Ascending aorta (tissue), 2 donors: ENCODE data around the gene ICA1L. TPM values are rescaled to one million over a fixed set of nuclear protein-coding genes. Genes with fewer than 3 reads are reported as not detected.

Experiments used
- DNase-seq, 2 donors: peaks; one replicate each; pipeline ENCODE4 v3.0.0-alpha.2; 2019; ENCODE audit warnings: low spot score in 2 of 2
- H3K27ac ChIP-seq, 2 donors: fragments of 200-600 bp; sonication (generic); one replicate each; pipeline ENCODE4 v1.5.1; 2016 to 2017; ENCODE audit warnings: mild to moderate bottlenecking in 1 of 2
- H3K27me3 ChIP-seq: fragments of 200-600 bp; sonication (generic); one replicate; pipeline ENCODE4 v1.5.1; 2017
- H3K36me3 ChIP-seq, 2 donors: fragments of 200-600 bp; sonication (generic); one replicate each; pipeline ENCODE4 v1.5.1; 2016
- H3K4me1 ChIP-seq, 2 donors: fragments of 200-600 bp; sonication (generic); one replicate each; pipeline ENCODE4 v1.5.1; 2016 to 2017; ENCODE audit warnings: mild to moderate bottlenecking in 1 of 2
- H3K4me3 ChIP-seq, 2 donors: fragments of 200-600 bp; sonication (generic); one replicate each; pipeline ENCODE4 v1.5.1; 2016 to 2017; ENCODE audit warnings: mild to moderate bottlenecking in 1 of 2
- H3K9me3 ChIP-seq, 2 donors: fragments of 200-600 bp; sonication (generic); one replicate each; pipeline ENCODE4 v1.5.1; 2016
- intact Hi-C: fragments of 100-400 bp; cut with DNase I; formaldehyde crosslinking; loops from one replicate; pipeline ENCODE4 v1.15.1; 2023
- total RNA-seq: library from RNA; depleted of rRNA; stranded (reverse); fragments of >200 nt; gene quantifications from one replicate; pipeline ENCODE4 v1.1.0, GENCODE V29; 2016
- TF ChIP-seq, protein P1 (sequence below), 3 experiments: fragments of 200-600 bp in 2 of 3; fragments of 450-650 bp in 1 of 3; sonication (generic) in 2 of 3; IDR thresholded peaks; one replicate each; pipeline ENCODE4 v1.5.1; 2016 to 2019; ENCODE audit warnings: antibody characterized with exemption in 3 of 3, mild to moderate bottlenecking in 1 of 3, moderate library complexity in 1 of 3

Gene ICA1L
- total RNA-seq, 1 donor from 2014 or later, result 0.43 TPM

DNA sequence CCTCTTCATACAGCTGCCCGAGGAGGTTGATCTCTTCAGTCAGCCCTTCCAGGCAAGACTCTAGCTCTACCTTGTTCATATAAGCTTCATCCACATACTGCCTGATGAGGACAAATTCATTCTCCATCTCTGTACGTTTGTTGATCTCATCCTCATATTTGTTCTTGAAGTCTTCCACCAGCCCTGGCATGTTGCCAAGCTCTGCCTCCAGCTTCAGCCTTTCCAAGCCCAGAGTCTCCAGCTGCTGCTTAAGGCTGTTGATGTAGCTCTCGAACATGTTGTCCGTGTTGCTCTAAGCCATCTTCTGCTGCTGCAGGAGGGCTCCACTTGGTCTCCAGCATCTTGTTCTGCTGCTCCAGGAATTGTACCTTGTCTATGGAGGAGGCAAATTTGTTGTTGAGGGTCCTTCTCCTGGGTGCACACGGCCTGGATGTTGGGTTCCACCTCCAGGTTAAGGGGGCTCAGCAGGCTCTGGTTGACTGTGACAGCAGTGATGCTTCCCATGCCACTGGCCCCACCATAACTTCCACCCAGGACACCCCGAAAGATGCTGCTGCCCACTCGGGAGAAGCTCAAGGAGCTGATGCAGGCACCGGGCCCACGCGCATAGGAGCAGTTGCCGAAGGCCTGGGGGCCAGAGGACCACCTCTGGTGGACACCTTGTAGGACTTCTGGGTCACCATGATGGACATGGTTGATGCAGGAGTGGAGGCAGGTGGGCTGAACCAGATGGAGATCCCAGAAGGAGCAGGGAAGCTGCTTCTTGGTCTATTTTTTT lies 30.3 kb downstream of the ICA1L start:
- TF ChIP-seq, protein P1, sequence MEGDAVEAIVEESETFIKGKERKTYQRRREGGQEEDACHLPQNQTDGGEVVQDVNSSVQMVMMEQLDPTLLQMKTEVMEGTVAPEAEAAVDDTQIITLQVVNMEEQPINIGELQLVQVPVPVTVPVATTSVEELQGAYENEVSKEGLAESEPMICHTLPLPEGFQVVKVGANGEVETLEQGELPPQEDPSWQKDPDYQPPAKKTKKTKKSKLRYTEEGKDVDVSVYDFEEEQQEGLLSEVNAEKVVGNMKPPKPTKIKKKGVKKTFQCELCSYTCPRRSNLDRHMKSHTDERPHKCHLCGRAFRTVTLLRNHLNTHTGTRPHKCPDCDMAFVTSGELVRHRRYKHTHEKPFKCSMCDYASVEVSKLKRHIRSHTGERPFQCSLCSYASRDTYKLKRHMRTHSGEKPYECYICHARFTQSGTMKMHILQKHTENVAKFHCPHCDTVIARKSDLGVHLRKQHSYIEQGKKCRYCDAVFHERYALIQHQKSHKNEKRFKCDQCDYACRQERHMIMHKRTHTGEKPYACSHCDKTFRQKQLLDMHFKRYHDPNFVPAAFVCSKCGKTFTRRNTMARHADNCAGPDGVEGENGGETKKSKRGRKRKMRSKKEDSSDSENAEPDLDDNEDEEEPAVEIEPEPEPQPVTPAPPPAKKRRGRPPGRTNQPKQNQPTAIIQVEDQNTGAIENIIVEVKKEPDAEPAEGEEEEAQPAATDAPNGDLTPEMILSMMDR (IDR thresholded peaks at IDR 0.05), result no peak
- intact Hi-C loops, result no loop called here
- no peaks in the 10 kb centered on the region for H3K36me3 ChIP-seq
- DNase-seq, result no peak
- H3K9me3 ChIP-seq, result peaks cover 9 to 14% of the 10 kb centered on the region in 2 donors
- H3K4me1 ChIP-seq, result no peaks in the 10 kb centered on the region
- H3K4me3 ChIP-seq, result no peak overlapping the region
- no peaks in the 10 kb centered on the region for H3K27me3 ChIP-seq
- no peak overlapping the region for H3K27ac ChIP-seq

DNA sequence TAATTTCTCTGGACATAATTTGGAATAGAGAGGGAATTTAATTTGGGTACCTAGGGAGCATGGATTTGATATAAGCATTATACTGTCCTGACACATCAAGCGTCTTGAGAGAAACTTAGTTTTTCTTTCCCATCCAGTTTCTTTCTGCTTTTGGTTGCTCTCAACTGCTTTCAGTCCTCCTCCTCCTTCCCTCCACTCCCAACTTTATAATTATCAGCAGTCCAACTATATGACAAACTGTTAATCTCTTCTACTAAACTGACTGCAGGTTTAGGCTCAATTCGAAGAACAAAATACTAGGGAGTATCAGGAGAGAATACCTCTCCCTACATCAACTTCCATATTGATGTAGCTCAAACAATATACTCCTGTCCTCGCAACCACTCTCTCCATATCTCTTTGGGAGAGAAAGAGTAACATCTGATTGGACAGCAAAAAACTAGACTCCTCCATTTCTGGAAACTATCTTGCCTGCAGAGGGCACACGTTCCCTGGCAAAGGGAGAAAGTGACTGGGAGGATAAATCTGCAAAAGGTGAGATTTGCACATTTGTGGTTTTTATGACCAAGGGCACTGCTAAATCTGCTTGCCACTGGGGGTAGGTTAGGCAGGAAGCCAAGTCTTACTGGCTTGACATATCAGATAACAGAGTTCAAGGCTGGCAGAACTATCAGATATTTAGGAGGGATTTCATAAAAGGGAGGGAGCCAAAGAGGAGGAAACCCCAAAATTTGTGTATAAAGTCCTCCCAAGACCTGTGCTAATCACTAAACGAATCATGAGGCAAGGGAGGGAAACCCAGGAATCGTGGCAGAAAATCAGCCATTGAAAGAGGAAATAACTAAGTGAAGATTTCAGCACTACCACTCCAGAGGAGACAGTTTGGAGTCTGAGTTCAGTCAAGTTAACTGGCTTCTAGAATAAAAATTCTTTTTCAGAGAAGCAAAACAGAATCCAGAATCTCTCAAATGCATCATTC lies 40.0 kb downstream of the ICA1L start:
- intact Hi-C loops, result no loop called here
- DNase-seq, result no peak

DNA sequence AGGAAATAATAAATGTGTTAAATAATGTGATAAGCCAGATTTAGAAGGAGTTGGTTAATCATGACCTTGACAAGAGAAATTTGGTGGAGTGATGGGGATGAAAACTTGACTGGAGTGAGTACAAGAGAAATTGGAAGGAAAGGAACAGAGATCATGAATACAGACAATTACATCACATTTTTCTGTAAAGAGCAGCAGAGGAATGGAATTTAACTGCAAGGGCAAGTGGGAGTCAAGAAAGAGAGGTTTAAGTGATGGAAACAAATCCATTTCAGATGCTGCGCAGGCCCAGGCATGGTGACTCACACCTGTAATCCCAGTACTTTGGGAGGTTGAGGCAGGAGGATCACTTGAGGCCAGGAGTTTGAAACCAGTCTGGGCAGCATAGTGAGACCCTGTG lies 46.7 kb downstream of the ICA1L start:
- Histone ChIP-seq H3K27ac (no peak overlapping the region), H3K9me3 (no peaks in the 10 kb centered on the region), H3K27me3 (no peaks in the 10 kb centered on the region), H3K4me3 (no peak overlapping the region), H3K4me1 (no peaks in the 10 kb centered on the region), H3K36me3 (no peaks in the 10 kb centered on the region)
- TF ChIP-seq, protein P1 (IDR thresholded peaks at IDR 0.05), result no peak
- DNase-seq, result no peak
- intact Hi-C loops, result no loop called here

More for the DNA sequence above, 40.0 kb downstream of the ICA1L start:
- Histone ChIP-seq H3K9me3 (no peaks in the 10 kb centered on the region), H3K36me3 (no peaks in the 10 kb centered on the region), H3K27ac (no peak overlapping the region), H3K4me1 (peaks cover 0 to 3% of the 10 kb centered on the region in 2 donors), H3K27me3 (no peaks in the 10 kb centered on the region), H3K4me3 (no peak overlapping the region)
- TF ChIP-seq, protein P1 (IDR thresholded peaks at IDR 0.05), result peak; percentile 39 to 63 (median 40)

DNA sequence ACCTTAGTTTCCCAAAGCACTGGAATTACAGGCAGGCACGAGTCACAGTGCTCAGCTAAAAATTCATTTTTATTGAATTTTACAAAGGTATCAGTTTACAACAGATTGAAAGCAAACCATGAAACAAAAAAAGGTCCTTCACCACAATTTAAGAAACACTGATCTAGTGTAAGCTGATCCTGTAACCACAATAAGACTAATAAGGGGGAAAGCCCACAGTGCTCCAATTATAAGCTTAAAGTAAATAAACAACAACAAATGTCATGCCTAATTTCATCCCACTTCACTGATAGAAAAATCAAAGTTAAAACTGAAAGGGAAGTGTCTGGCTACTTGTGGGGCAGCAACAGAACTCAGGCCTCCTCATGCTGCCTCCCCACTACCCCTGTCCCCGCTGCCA lies 49.2 kb downstream of the ICA1L start:
- Histone ChIP-seq H3K4me1 (no peaks in the 10 kb centered on the region), H3K4me3 (no peak overlapping the region), H3K27me3 (no peaks in the 10 kb centered on the region), H3K36me3 (no peaks in the 10 kb centered on the region), H3K27ac (no peak overlapping the region), H3K9me3 (no peaks in the 10 kb centered on the region)
- intact Hi-C loops, result no loop called here
- no peak for DNase-seq
- TF ChIP-seq, protein P1 (IDR thresholded peaks at IDR 0.05), result no peak

DNA sequence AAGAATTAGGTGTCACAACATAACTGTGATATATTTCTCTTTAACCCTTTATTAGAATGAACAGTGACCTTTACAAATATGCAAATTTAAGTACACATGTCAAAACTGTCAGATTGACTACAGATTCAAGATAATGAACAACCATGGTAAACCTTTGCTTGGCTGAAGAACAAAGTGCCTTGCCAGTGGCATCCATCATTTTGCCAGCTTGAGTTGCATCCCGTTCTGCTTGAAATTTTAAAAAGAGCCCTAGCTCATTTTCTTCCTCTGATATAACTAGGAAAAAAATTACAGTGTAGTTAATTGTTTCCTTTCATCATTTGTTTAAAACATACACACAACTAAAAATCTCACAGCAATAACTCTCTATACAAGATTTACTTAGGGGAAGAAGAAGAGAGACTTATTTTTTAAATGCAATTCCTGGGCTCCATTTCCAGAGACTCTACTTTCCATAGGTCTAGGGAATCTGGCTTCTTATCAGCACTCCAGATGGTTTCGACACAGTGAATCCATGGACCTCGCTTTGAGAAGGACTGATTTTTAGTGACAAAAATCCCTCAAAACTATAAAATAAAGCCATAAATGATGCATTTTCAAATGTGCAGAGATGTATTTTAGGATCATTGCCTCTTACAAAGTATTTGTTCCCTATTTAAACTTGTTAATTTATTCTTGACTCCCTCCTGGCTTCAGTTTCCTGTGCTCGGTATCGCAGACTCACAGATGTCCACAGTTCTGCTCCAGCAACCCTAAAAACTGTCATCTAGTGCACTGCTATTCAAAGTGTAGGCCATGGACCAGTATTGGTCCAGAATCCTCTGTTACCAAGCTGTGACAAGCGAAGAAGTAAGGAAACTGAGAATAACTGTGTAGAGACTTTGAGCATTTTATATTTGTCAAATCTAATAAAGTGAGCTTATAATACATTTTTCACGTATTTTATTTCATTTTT lies 50.1 kb downstream of the ICA1L start:
- no peak for DNase-seq
- intact Hi-C loops, result no loop called here
- Histone ChIP-seq H3K36me3 (no peaks in the 10 kb centered on the region), H3K27ac (no peak overlapping the region), H3K4me3 (no peak overlapping the region), H3K27me3 (no peaks in the 10 kb centered on the region), H3K9me3 (no peaks in the 10 kb centered on the region), H3K4me1 (peaks cover 0 to 8% of the 10 kb centered on the region in 2 donors)
- TF ChIP-seq, protein P1 (IDR thresholded peaks at IDR 0.05), result no peak
